H9 (cell line): ENCODE data around the gene SYK. TPM values are rescaled to one million over a fixed set of nuclear protein-coding genes. Genes with fewer than 3 reads are reported as not detected.

Source experiments
- DNase-seq: peaks from one replicate; pipeline ENCODE4 v3.0.0-alpha.2; 2017
- H2AFZ ChIP-seq: one replicate; pipeline ENCODE4 v1.6.1; 2013; ENCODE audit warnings: mild to moderate bottlenecking, low read length, control low read depth, moderate library complexity
- H2AK5ac ChIP-seq: 2 replicates; pipeline ENCODE4 v1.6.1; 2013; ENCODE audit warnings: low read length, control low read depth, mixed read lengths; ENCODE audit not compliant: insufficient read length
- H2BK120ac ChIP-seq: one replicate; pipeline ENCODE4 v1.6.1; 2013; ENCODE audit warnings: low read depth, mild to moderate bottlenecking, low read length, control low read depth, inconsistent platforms; ENCODE audit not compliant: poor library complexity, severe bottlenecking
- H2BK12ac ChIP-seq: 2 replicates; pipeline ENCODE4 v1.6.1; 2013; ENCODE audit warnings: low read length, control low read depth, mixed read lengths, low read depth; ENCODE audit not compliant: insufficient read length
- H2BK15ac ChIP-seq: 2 replicates; pipeline ENCODE4 v1.6.1; 2013; ENCODE audit warnings: low read depth, low read length, control low read depth
- H2BK20ac ChIP-seq: one replicate; pipeline ENCODE4 v1.6.1; 2013; ENCODE audit warnings: low read depth, mild to moderate bottlenecking, low read length, control low read depth, inconsistent platforms; ENCODE audit not compliant: poor library complexity, severe bottlenecking
- H2BK5ac ChIP-seq: 2 replicates; pipeline ENCODE4 v1.6.1; 2013; ENCODE audit warnings: low read length, control low read depth, mixed read lengths; ENCODE audit not compliant: insufficient read length
- H3K14ac ChIP-seq: 2 replicates; pipeline ENCODE4 v1.6.1; 2013; ENCODE audit warnings: low read length, control low read depth; ENCODE audit not compliant: insufficient read depth
- H3K18ac ChIP-seq: 2 replicates; pipeline ENCODE4 v1.6.1; 2013; ENCODE audit warnings: low read depth, mild to moderate bottlenecking, mixed read lengths, low read length, control low read depth; ENCODE audit not compliant: insufficient read length
- H3K23ac ChIP-seq: 2 replicates; pipeline ENCODE4 v1.6.1; 2013; ENCODE audit warnings: low read length, control low read depth, mixed read lengths, low read depth; ENCODE audit not compliant: insufficient read length
- H3K23me2 ChIP-seq: 2 replicates; pipeline ENCODE4 v1.6.1; 2013; ENCODE audit warnings: low read depth, mild to moderate bottlenecking, mixed read lengths, low read length, control low read depth; ENCODE audit not compliant: insufficient read length, poor library complexity, severe bottlenecking
- H3K27ac ChIP-seq: 2 replicates; pipeline ENCODE4 v1.5.1; 2013; ENCODE audit warnings: low read length, control low read depth, mixed read lengths, low read depth; ENCODE audit not compliant: insufficient read length
- H3K27me3 ChIP-seq: 2 replicates; pipeline ENCODE4 v1.6.1; 2013; ENCODE audit warnings: low read length, control low read depth, inconsistent platforms; ENCODE audit not compliant: insufficient read depth
- H3K4ac ChIP-seq: 2 replicates; pipeline ENCODE4 v1.6.1; 2013; ENCODE audit warnings: low read depth, mild to moderate bottlenecking, control low read depth, inconsistent platforms, low read length, moderate library complexity
- H3K4me1 ChIP-seq: 2 replicates; pipeline ENCODE4 v1.6.1; 2013; ENCODE audit warnings: low read length, control low read depth, inconsistent platforms; ENCODE audit not compliant: insufficient read depth
- H3K4me2 ChIP-seq: 2 replicates; pipeline ENCODE4 v1.6.1; 2013; ENCODE audit warnings: low read length, control low read depth, mixed read lengths; ENCODE audit not compliant: insufficient read length, insufficient read depth
- H3K56ac ChIP-seq: 2 replicates; pipeline ENCODE4 v1.6.1; 2013; ENCODE audit warnings: low read depth, mild to moderate bottlenecking, mixed read lengths, low read length, control low read depth; ENCODE audit not compliant: insufficient read length
- H3K79me1 ChIP-seq: 2 replicates; pipeline ENCODE4 v1.6.1; 2013; ENCODE audit warnings: low read depth, mild to moderate bottlenecking, moderate library complexity, low read length, control low read depth, inconsistent platforms; ENCODE audit not compliant: insufficient read depth, poor library complexity, severe bottlenecking
- H3K79me2 ChIP-seq: 2 replicates; pipeline ENCODE4 v1.6.1; 2013; ENCODE audit warnings: low read length, control low read depth, inconsistent platforms; ENCODE audit not compliant: insufficient read depth
- H3K9ac ChIP-seq: 2 replicates; pipeline ENCODE4 v1.6.1; 2013; ENCODE audit warnings: low read length, control low read depth, mixed read lengths; ENCODE audit not compliant: insufficient read length; ENCODE audit errors: extremely low read depth
- H3K9me3 ChIP-seq: one replicate; pipeline ENCODE4 v1.6.1; 2013; ENCODE audit warnings: low read depth, low read length, inconsistent platforms; ENCODE audit not compliant: control insufficient read depth
- H3T11ph ChIP-seq: one replicate; pipeline ENCODE4 v1.6.1; 2013; ENCODE audit warnings: mild to moderate bottlenecking, low read length, control low read depth, inconsistent platforms
- H4K20me1 ChIP-seq: one replicate; pipeline ENCODE4 v1.6.1; 2013; ENCODE audit not compliant: control insufficient read depth, insufficient read length, insufficient read depth
- H4K5ac ChIP-seq: 2 replicates; pipeline ENCODE4 v1.6.1; 2013; ENCODE audit warnings: low read depth, mild to moderate bottlenecking, mixed read lengths, low read length, control low read depth; ENCODE audit not compliant: insufficient read length
- H4K8ac ChIP-seq: replicated peaks from 2 replicates; pipeline ENCODE4 v1.6.1; 2013; ENCODE audit warnings: low read length, control low read depth, mixed read lengths, low read depth; ENCODE audit not compliant: insufficient read length
- H4K91ac ChIP-seq: 2 replicates; pipeline ENCODE4 v1.6.1; 2013; ENCODE audit warnings: low read depth, mild to moderate bottlenecking, moderate library complexity, mixed read lengths, low read length, control low read depth; ENCODE audit not compliant: insufficient read length
- H3K27ac Mint-ChIP-seq, 3 experiments: 2 replicates in 2 of 3; 3 replicates in 1 of 3; pipeline ENCODE4 v1.8.0; 2020 to 2021; ENCODE audit warnings: mixed read lengths in 3 of 3, mild to moderate bottlenecking in 1 of 3, moderate library complexity in 1 of 3
- H3K27me3 Mint-ChIP-seq: 2 replicates; pipeline ENCODE4 v1.8.0; 2021; ENCODE audit warnings: low read depth, mild to moderate bottlenecking, moderate library complexity, mixed read lengths
- H3K36me3 Mint-ChIP-seq, 3 experiments: 2 replicates in 2 of 3; 3 replicates in 1 of 3; pipeline ENCODE4 v1.8.0; 2020 to 2021; ENCODE audit warnings: low read depth in 3 of 3, mixed read lengths in 3 of 3; ENCODE audit not compliant: insufficient read depth in 1 of 3
- H3K4me1 Mint-ChIP-seq, 2 experiments: 2 replicates each; pipeline ENCODE4 v1.8.0; 2020; ENCODE audit warnings: mixed read lengths in 2 of 2
- H3K4me3 Mint-ChIP-seq, 2 experiments: 2 replicates in 1 of 2; 3 replicates in 1 of 2; pipeline ENCODE4 v1.8.0; 2020 to 2021; ENCODE audit warnings: mild to moderate bottlenecking in 2 of 2, mixed read lengths in 2 of 2, moderate library complexity in 1 of 2
- H3K9me3 Mint-ChIP-seq, 2 experiments: 2 replicates in 1 of 2; 3 replicates in 1 of 2; pipeline ENCODE4 v1.8.0; 2020; ENCODE audit warnings: mild to moderate bottlenecking in 2 of 2, mixed read lengths in 2 of 2, moderate library complexity in 1 of 2
- WGBS: extraction: QIAGEN DNeasy Blood & Tissue Kit; methylation state at CpG from one replicate; pipeline ENCODE4 v1.1.7; 2013; ENCODE audit warnings: missing lambda C conversion rate, low lambda C conversion rate, mixed read lengths; ENCODE audit not compliant: insufficient read length; ENCODE audit errors: extremely low coverage; 5-methylcytosine and 5-hydroxymethylcytosine counted together
- total RNA-seq: library from RNA; stranded (reverse); gene quantifications from 2 replicates; pipeline ENCODE4 v1.2.1, GENCODE V29; 2021
- TF ChIP-seq, protein P1 (sequence below): fragments of 200-600 bp; sonication (generic); conservative IDR thresholded peaks from 3 replicates; pipeline ENCODE4 v1.8.0; 2021; ENCODE audit warnings: antibody characterized with exemption, mild to moderate bottlenecking

The SYK gene
- total RNA-seq, 1 experiment from 2014 or later = 7.9 TPM

DNA sequence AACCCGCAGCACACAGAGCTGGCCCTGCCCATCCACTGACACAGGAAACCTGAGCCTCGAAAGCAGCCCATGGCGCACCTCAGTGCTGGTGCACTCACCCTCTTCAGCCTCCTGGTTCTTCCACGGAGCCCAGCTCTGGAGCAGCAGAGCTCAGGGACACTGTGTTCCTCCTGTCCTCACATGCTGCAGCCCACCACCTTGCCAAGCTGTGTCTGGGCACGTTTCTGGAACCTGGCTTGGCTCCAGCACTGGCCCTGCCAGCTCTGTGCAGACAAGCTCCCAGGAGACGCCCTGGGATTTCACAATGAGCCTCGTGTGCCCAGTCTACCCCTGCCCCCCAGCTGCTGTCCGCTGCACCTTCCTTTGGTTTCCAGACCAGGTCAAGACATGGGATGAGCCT, 119.5 kb downstream of the SYK start:
- H2BK5ac ChIP-seq = no peak overlapping the region
- WGBS = no CpG with 5 or more reads among the region's 8 CpGs
- no peak overlapping the region for H4K8ac ChIP-seq
- no peak overlapping the region for H3K4ac ChIP-seq
- no peak overlapping the region for H3K18ac ChIP-seq
- no peak overlapping the region for H4K5ac ChIP-seq
- H3T11ph ChIP-seq = no peak overlapping the region
- no peak overlapping the region for H2AK5ac ChIP-seq
- H3K4me1 ChIP-seq = no peaks in the 10 kb centered on the region
- no peak overlapping the region for H2BK20ac ChIP-seq
- peaks cover 2% of the 10 kb centered on the region for H4K20me1 ChIP-seq
- H3K27me3 ChIP-seq = no peaks in the 10 kb centered on the region
- TF ChIP-seq, protein P1, sequence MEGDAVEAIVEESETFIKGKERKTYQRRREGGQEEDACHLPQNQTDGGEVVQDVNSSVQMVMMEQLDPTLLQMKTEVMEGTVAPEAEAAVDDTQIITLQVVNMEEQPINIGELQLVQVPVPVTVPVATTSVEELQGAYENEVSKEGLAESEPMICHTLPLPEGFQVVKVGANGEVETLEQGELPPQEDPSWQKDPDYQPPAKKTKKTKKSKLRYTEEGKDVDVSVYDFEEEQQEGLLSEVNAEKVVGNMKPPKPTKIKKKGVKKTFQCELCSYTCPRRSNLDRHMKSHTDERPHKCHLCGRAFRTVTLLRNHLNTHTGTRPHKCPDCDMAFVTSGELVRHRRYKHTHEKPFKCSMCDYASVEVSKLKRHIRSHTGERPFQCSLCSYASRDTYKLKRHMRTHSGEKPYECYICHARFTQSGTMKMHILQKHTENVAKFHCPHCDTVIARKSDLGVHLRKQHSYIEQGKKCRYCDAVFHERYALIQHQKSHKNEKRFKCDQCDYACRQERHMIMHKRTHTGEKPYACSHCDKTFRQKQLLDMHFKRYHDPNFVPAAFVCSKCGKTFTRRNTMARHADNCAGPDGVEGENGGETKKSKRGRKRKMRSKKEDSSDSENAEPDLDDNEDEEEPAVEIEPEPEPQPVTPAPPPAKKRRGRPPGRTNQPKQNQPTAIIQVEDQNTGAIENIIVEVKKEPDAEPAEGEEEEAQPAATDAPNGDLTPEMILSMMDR = no peak
- no peak overlapping the region for H3K23ac ChIP-seq
- no peak overlapping the region for H2BK120ac ChIP-seq
- no peak overlapping the region for H3K56ac ChIP-seq
- no peak overlapping the region for H2BK12ac ChIP-seq
- Mint-ChIP-seq H3K4me1 (no peaks in the 10 kb centered on the region), H3K4me3 (no peak overlapping the region), H3K9me3 (no peaks in the 10 kb centered on the region; a peak in 1 of 5 replicates), H3K27me3 (peaks cover 5% of the 10 kb centered on the region), H3K27ac (no peak overlapping the region; a peak in 1 of 7 replicates), H3K36me3 (no peaks in the 10 kb centered on the region)
- H3K4me2 ChIP-seq = no peak overlapping the region
- H3K23me2 ChIP-seq = no peaks in the 10 kb centered on the region
- no peak overlapping the region for H3K14ac ChIP-seq
- no peaks in the 10 kb centered on the region for H3K79me1 ChIP-seq
- no peak overlapping the region for H2BK15ac ChIP-seq
- no peak overlapping the region for H2AFZ ChIP-seq
- no peaks in the 10 kb centered on the region for H3K9me3 ChIP-seq
- no peak overlapping the region for H3K27ac ChIP-seq
- no peaks in the 10 kb centered on the region for H3K79me2 ChIP-seq
- no peak for DNase-seq
- no peak overlapping the region for H4K91ac ChIP-seq
- no peak overlapping the region for H3K9ac ChIP-seq
